Brain microvascular endothelial cell (primary cell): Measurements from ENCODE around the gene ARMC7.

Experiments used
- DNase-seq: peaks from one replicate; pipeline ENCODE4 v3.0.0-alpha.2; 2020
- H3K27ac ChIP-seq: fragments of 250-450 bp; sonication (Bioruptor Pico); 2 replicates; pipeline ENCODE4 v1.5.1; 2020; ENCODE audit warnings: mild to moderate bottlenecking, moderate library complexity
- H3K27me3 ChIP-seq: fragments of 250-450 bp; sonication (Bioruptor Pico); replicated peaks from 2 replicates; pipeline ENCODE4 v1.5.1; 2020; ENCODE audit warnings: mild to moderate bottlenecking
- H3K36me3 ChIP-seq: fragments of 250-450 bp; sonication (Bioruptor Pico); replicated peaks from 2 replicates; pipeline ENCODE4 v1.5.1; 2020; ENCODE audit warnings: mild to moderate bottlenecking
- H3K4me3 ChIP-seq: 2 replicates; pipeline ENCODE4 v1.5.1; 2011; ENCODE audit warnings: low read depth, mild to moderate bottlenecking, control low read depth, low read length, moderate library complexity
- in situ Hi-C: cut with HindIII; loops from 2 replicates; pipeline ENCODE4 v1.10.0; 2017; ENCODE audit warnings: low sequenced_read_pairs, low pct_ligation_motif_present
- TF ChIP-seq, protein P1 (sequence below): IDR thresholded peaks from 2 replicates; pipeline ENCODE4 v1.5.1; 2011; ENCODE audit warnings: low read depth, mild to moderate bottlenecking, moderate library complexity, low read length, control low read depth, inconsistent platforms; ENCODE audit errors: missing control alignments

Gene ARMC7

GRCh38 chr17:75093548-75094158 is 16.1 kb upstream of the ARMC7 start:
- H3K4me3 ChIP-seq, result no peak overlapping the region
- no peak for DNase-seq
- no peak overlapping the region for H3K27ac ChIP-seq
- in situ Hi-C loops, result no loop called here
- no peaks in the 10 kb centered on the region for H3K36me3 ChIP-seq
- H3K27me3 ChIP-seq, result no peaks in the 10 kb centered on the region
- TF ChIP-seq, protein P1, sequence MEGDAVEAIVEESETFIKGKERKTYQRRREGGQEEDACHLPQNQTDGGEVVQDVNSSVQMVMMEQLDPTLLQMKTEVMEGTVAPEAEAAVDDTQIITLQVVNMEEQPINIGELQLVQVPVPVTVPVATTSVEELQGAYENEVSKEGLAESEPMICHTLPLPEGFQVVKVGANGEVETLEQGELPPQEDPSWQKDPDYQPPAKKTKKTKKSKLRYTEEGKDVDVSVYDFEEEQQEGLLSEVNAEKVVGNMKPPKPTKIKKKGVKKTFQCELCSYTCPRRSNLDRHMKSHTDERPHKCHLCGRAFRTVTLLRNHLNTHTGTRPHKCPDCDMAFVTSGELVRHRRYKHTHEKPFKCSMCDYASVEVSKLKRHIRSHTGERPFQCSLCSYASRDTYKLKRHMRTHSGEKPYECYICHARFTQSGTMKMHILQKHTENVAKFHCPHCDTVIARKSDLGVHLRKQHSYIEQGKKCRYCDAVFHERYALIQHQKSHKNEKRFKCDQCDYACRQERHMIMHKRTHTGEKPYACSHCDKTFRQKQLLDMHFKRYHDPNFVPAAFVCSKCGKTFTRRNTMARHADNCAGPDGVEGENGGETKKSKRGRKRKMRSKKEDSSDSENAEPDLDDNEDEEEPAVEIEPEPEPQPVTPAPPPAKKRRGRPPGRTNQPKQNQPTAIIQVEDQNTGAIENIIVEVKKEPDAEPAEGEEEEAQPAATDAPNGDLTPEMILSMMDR, result no peak

DNA sequence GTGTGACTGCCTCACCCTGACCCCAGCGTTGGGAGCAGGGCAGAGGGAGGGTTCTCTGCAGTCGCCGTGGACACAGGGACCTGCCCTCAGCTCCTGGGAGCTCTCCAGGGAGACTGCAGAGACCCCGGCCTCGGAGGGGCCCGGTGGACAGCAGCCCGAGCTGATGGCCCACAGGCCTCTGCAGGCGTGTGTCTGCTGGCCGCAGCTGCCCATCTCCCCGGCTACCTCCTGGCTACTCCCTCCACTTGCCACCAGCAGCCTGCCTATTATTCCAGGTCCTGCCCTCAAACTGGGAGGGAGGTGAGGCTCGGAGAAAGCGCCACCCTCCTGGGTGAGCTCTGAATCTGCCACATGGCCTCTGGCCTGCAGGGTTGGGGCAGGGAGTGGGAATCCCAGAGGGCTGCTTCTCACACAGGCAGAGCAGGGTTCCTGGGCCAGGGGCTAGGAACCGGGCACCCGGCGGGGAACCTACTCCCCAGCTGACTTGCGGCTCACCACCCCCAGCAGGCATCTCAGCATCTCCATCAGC is 14.8 kb upstream of the ARMC7 start:
- no peak overlapping the region for H3K4me3 ChIP-seq
- no peaks in the 10 kb centered on the region for H3K27me3 ChIP-seq
- TF ChIP-seq, protein P1, result no peak
- no peaks in the 10 kb centered on the region for H3K36me3 ChIP-seq
- DNase-seq, result no peak
- H3K27ac ChIP-seq, result no peak overlapping the region
- in situ Hi-C loops, result no loop called here

DNA sequence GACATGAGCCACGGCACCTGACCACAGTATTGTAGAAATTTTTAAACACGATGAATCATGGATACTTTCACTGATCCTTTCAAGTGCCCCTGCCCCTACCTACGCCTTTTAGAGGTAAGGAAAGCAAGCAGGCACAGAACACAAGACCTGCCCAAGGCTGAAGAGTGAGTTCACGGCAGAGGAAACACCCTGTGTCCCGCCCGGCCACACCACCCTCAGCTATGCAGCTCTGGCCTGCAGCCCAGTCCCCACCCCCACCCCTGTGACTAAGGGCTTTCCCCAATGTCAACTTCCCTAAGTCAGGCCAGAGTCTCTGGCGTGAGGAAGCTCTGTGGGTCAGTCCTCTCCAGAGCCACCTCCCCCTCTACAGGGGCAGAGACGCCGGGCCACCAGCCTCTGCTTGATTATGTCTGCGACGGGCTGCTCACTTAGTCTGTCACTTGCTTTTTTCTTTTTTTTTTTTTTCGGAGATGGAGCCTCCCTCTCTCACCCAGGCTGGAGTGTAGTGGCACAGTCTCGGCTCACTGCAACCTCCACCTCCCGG is 13.6 kb upstream of the ARMC7 start:
- no peaks in the 10 kb centered on the region for H3K27me3 ChIP-seq
- no peak overlapping the region for H3K27ac ChIP-seq
- no peaks in the 10 kb centered on the region for H3K36me3 ChIP-seq
- in situ Hi-C loops, result no loop called here
- DNase-seq, result peak; percentile 41
- no peak overlapping the region for H3K4me3 ChIP-seq
- TF ChIP-seq, protein P1, result no peak

GRCh38 chr17:75097865-75098264 is 11.9 kb upstream of the ARMC7 start:
- Histone ChIP-seq H3K4me3 (no peak overlapping the region), H3K27me3 (no peaks in the 10 kb centered on the region), H3K27ac (no peak overlapping the region), H3K36me3 (no peaks in the 10 kb centered on the region)
- in situ Hi-C loops, result no loop called here
- no peak for DNase-seq
- TF ChIP-seq, protein P1, result no peak

- Histone ChIP-seq H3K36me3 (no peaks in the 10 kb centered on the region), H3K27me3 (no peaks in the 10 kb centered on the region), H3K27ac (no peak overlapping the region), H3K4me3 (no peak overlapping the region)
- in situ Hi-C loops, result no loop called here
- no peak for DNase-seq
- TF ChIP-seq, protein P1, result no peak
These were observed 10.9 kb upstream of the ARMC7 start for GRCh38 chr17:75098861-75099260.
